NT2/D1 (cell line): Measurements from ENCODE around the gene GPATCH1.
A peak's percentile ranks its signal among the peaks of the same experiment; 100 is the strongest.

Experiments used
- DNase-seq: peaks from one replicate; pipeline ENCODE4 v3.0.0-alpha.2; 2011; ENCODE audit warnings: low read depth, low spot score
- H3K27me3 ChIP-seq: 2 replicates; pipeline ENCODE4 v1.6.0; 2011; ENCODE audit warnings: mild to moderate bottlenecking; ENCODE audit not compliant: insufficient read length, insufficient read depth
- H3K36me3 ChIP-seq: 2 replicates; pipeline ENCODE4 v1.6.1; 2011; ENCODE audit warnings: mild to moderate bottlenecking, low read length, mixed read lengths; ENCODE audit not compliant: insufficient read depth, insufficient read length
- H3K4me1 ChIP-seq: 2 replicates; pipeline ENCODE4 v1.5.1; 2011; ENCODE audit not compliant: insufficient read depth, insufficient read length
- H3K4me3 ChIP-seq: 2 replicates; pipeline ENCODE4 v1.5.1; 2011; ENCODE audit warnings: low read depth; ENCODE audit not compliant: insufficient read length
- H3K9ac ChIP-seq: 2 replicates; pipeline ENCODE4 v1.6.0; 2011; ENCODE audit warnings: low read depth; ENCODE audit not compliant: insufficient read length
- H3K9me3 ChIP-seq: 2 replicates; pipeline ENCODE4 v1.5.1; 2011; ENCODE audit warnings: mild to moderate bottlenecking, low read length; ENCODE audit not compliant: insufficient read depth
- SUZ12 ChIP-seq: IDR thresholded peaks from 2 replicates; pipeline ENCODE4 v1.6.1; 2011; ENCODE audit not compliant: insufficient read length, insufficient read depth; ENCODE audit errors: extremely low read depth
- YY1 ChIP-seq: IDR thresholded peaks from 2 replicates; pipeline ENCODE4 v1.6.1; 2011; ENCODE audit not compliant: insufficient read length, insufficient read depth
- ZNF274 ChIP-seq: IDR thresholded peaks from 2 replicates; pipeline ENCODE4 v1.6.1; 2011; ENCODE audit warnings: mild to moderate bottlenecking, low read depth, low read length

Gene GPATCH1

GRCh38 chr19:33054623-33055022 lies 26.4 kb upstream of the GPATCH1 start:
- no peaks in the 10 kb centered on the region for H3K27me3 ChIP-seq
- no peak for DNase-seq
- no peaks in the 10 kb centered on the region for H3K9me3 ChIP-seq
- H3K36me3 ChIP-seq, result peaks cover 14% of the 10 kb centered on the region
- H3K4me1 ChIP-seq, result peaks cover 13% of the 10 kb centered on the region
- H3K4me3 ChIP-seq, result no peak overlapping the region
- TF ChIP-seq YY1, result no peak
- TF ChIP-seq SUZ12, result no peak
- no peak for TF ChIP-seq ZNF274
- no peak overlapping the region for H3K9ac ChIP-seq

GRCh38 chr19:33055718-33056117 lies 25.3 kb upstream of the GPATCH1 start:
- Histone ChIP-seq H3K36me3 (peaks cover 14% of the 10 kb centered on the region), H3K27me3 (no peaks in the 10 kb centered on the region), H3K4me1 (peaks cover 14% of the 10 kb centered on the region), H3K4me3 (no peak overlapping the region), H3K9ac (no peak overlapping the region), H3K9me3 (no peaks in the 10 kb centered on the region)
- TF ChIP-seq SUZ12 (no peak), ZNF274 (no peak), YY1 (no peak)
- no peak for DNase-seq

DNA sequence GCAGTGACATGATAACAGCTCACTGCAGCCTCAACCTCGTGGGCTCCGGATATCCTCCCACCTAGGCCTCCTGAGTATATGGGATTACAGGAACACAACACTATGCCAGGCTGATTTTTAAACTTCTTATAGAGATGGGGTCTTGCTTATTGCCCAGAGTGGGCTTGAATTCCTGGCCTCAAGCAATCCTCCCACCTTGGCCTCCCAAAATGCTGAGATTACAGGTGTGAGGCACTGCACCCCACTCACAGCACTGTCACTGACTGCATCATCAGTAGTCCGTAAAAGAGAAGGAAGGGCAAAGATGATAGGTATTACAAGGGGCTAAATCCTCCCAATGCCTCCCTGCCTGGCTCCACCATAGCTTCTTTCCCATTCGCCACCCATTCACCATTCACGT lies 20.4 kb upstream of the GPATCH1 start:
- Histone ChIP-seq H3K27me3 (no peaks in the 10 kb centered on the region), H3K36me3 (no peaks in the 10 kb centered on the region), H3K4me3 (no peak overlapping the region), H3K9ac (no peak overlapping the region), H3K9me3 (no peaks in the 10 kb centered on the region), H3K4me1 (peaks cover 7% of the 10 kb centered on the region)
- DNase-seq, result no peak
- TF ChIP-seq SUZ12, result no peak
- TF ChIP-seq ZNF274, result no peak
- no peak for TF ChIP-seq YY1

GRCh38 chr19:33062902-33063301 lies 18.1 kb upstream of the GPATCH1 start:
- H3K9me3 ChIP-seq, result no peaks in the 10 kb centered on the region
- H3K4me1 ChIP-seq, result peaks cover 7% of the 10 kb centered on the region
- no peak for DNase-seq
- no peak for TF ChIP-seq YY1
- no peak for TF ChIP-seq ZNF274
- no peak for TF ChIP-seq SUZ12
- H3K4me3 ChIP-seq, result peak overlapping the region; percentile 62
- H3K36me3 ChIP-seq, result no peaks in the 10 kb centered on the region
- H3K27me3 ChIP-seq, result no peaks in the 10 kb centered on the region
- H3K9ac ChIP-seq, result peak overlapping the region; percentile 56

DNA sequence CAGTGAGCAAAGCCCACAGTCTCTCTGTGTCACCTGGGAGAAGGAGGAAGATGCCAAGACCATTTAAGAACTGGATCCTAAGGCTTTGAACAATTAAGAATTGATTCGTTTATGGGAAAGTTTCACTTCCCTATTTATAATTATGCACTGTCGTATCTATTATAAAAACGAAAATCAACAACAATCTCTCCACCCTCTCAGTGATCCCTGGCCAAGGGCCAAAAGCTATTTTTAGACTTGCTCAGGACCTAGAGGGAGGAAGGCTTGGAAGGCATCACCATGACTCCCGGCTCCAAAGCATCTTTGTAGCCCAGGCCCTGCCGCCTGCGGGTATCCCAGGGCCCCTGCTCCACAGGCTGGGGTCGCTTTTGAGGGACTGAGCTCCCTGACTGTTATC lies 17.6 kb upstream of the GPATCH1 start:
- Histone ChIP-seq H3K9ac (peak overlapping the region; percentile 24), H3K4me3 (peak overlapping the region; percentile 62)
- DNase-seq, result no peak

GRCh38 chr19:33063753-33064457 lies 17.1 kb upstream of the GPATCH1 start:
- Histone ChIP-seq H3K4me3 (peak overlapping the region; percentile 62), H3K9ac (peak overlapping the region; percentile 80), H3K9me3 (no peaks in the 10 kb centered on the region), H3K36me3 (no peaks in the 10 kb centered on the region), H3K4me1 (peaks cover 7% of the 10 kb centered on the region), H3K27me3 (no peaks in the 10 kb centered on the region)
- DNase-seq, result no peak
- TF ChIP-seq YY1 (no peak), ZNF274 (no peak), SUZ12 (no peak)

More for the DNA sequence above, 17.6 kb upstream of the GPATCH1 start:
- no peak for TF ChIP-seq YY1
- TF ChIP-seq SUZ12, result no peak
- TF ChIP-seq ZNF274, result no peak
- H3K4me1 ChIP-seq, result peaks cover 7% of the 10 kb centered on the region
- no peaks in the 10 kb centered on the region for H3K36me3 ChIP-seq
- H3K27me3 ChIP-seq, result no peaks in the 10 kb centered on the region
- H3K9me3 ChIP-seq, result no peaks in the 10 kb centered on the region

GRCh38 chr19:33064458-33064791 lies 16.6 kb upstream of the GPATCH1 start:
- no peaks in the 10 kb centered on the region for H3K9me3 ChIP-seq
- TF ChIP-seq ZNF274 (no peak), YY1 (no peak), SUZ12 (no peak)
- peak overlapping the region; percentile 80 for H3K9ac ChIP-seq
- DNase-seq, result no peak
- H3K4me3 ChIP-seq, result peak overlapping the region; percentile 62
- peaks cover 7% of the 10 kb centered on the region for H3K4me1 ChIP-seq
- no peaks in the 10 kb centered on the region for H3K36me3 ChIP-seq
- no peaks in the 10 kb centered on the region for H3K27me3 ChIP-seq
